OCI-LY7 (cell line): ENCODE measurements around the gene WDR82. TPM values are rescaled to one million over a fixed set of nuclear protein-coding genes. Genes with fewer than 3 reads are reported as not detected.
A peak's percentile ranks its signal among the peaks of the same experiment; 100 is the strongest.

Experiments used
- BruUV-seq: library from RNA; stranded (reverse); fragments of 400-500 nt; replicated peaks from 2 replicates; lab custom pipeline; 2021; lab: Mats Ljungman, UMichigan
- CTCF ChIA-PET: fragments of 300-600 bp; sonication (Branson Sonifier 250); formaldehyde crosslinking; loops from one replicate; lab custom pipeline; 2022; ENCODE audit warnings: antibody characterized with exemption; ENCODE audit not compliant: unreplicated experiment; lab: Charles Lee
- POLR2A ChIA-PET: fragments of 300-600 bp; sonication (Branson Sonifier 250); formaldehyde crosslinking; loops from one replicate; lab custom pipeline; 2022; ENCODE audit warnings: antibody characterized with exemption; lab: Charles Lee
- DNase-seq: peaks from one replicate; pipeline ENCODE4 v3.0.0-alpha.2; 2015; ENCODE audit warnings: low spot score
- H2AFZ ChIP-seq: fragments of 200-600 bp; sonication (generic), shearing (Covaris generic); 2 replicates; pipeline ENCODE4 v1.6.1; 2014; ENCODE audit warnings: mild to moderate bottlenecking, antibody characterized with exemption, low read length, moderate library complexity
- H3K27ac ChIP-seq: fragments of 200-600 bp; sonication (generic); 2 replicates; pipeline ENCODE4 v1.5.1; 2014; ENCODE audit warnings: mixed run types, low read depth, mild to moderate bottlenecking, moderate library complexity, low read length, inconsistent platforms; ENCODE audit not compliant: poor library complexity, severe bottlenecking
- H3K36me3 ChIP-seq: fragments of 200-600 bp; sonication (generic); 2 replicates; pipeline ENCODE4 v1.6.1; 2014; ENCODE audit warnings: mild to moderate bottlenecking, antibody characterized with exemption, low read length, moderate library complexity, mixed read lengths; ENCODE audit not compliant: insufficient read depth
- H3K4me1 ChIP-seq: fragments of 200-600 bp; sonication (generic); 2 replicates; pipeline ENCODE4 v1.5.1; 2014; ENCODE audit warnings: mild to moderate bottlenecking, low read length; ENCODE audit not compliant: insufficient read depth, poor library complexity, severe bottlenecking
- H3K4me2 ChIP-seq: fragments of 200-600 bp; sonication (generic); 2 replicates; pipeline ENCODE4 v1.6.1; 2014; ENCODE audit warnings: mild to moderate bottlenecking, low read length
- H3K4me3 ChIP-seq: fragments of 200-600 bp; sonication (generic); 2 replicates; pipeline ENCODE4 v1.5.1; 2014; ENCODE audit warnings: mild to moderate bottlenecking, low read depth, low read length; ENCODE audit not compliant: poor library complexity, severe bottlenecking
- H3K79me2 ChIP-seq: fragments of 200-600 bp; sonication (generic); 2 replicates; pipeline ENCODE4 v1.6.1; 2016; ENCODE audit warnings: low read depth, mild to moderate bottlenecking, low read length, moderate library complexity, mixed read lengths; ENCODE audit not compliant: insufficient read depth
- H3K9me2 ChIP-seq: fragments of 200-600 bp; sonication (generic); 2 replicates; pipeline ENCODE4 v1.6.1; 2016; ENCODE audit warnings: mild to moderate bottlenecking, low read length, mixed read lengths; ENCODE audit not compliant: insufficient read depth
- H3K9me3 ChIP-seq: fragments of 200-600 bp; sonication (generic); 2 replicates; pipeline ENCODE4 v1.6.1; 2014; ENCODE audit warnings: mild to moderate bottlenecking, mixed run types, low read length, mixed read lengths
- H4K20me1 ChIP-seq: fragments of 200-600 bp; sonication (generic); 2 replicates; pipeline ENCODE4 v1.6.1; 2014; ENCODE audit warnings: mild to moderate bottlenecking, antibody characterized with exemption, low read length, moderate library complexity, mixed read lengths; ENCODE audit not compliant: insufficient read depth
- CTCF ChIP-seq: fragments of 200-600 bp; sonication (generic); conservative IDR thresholded peaks from 2 replicates; pipeline ENCODE4 v1.5.1; 2014; ENCODE audit warnings: mild to moderate bottlenecking, antibody characterized with exemption, low read length, moderate library complexity, mixed read lengths
- EZH2phosphoT487 ChIP-seq: fragments of 200-600 bp; sonication (generic); IDR thresholded peaks from 2 replicates; pipeline ENCODE4 v1.6.1; 2018; ENCODE audit warnings: low read depth, borderline replicate concordance, mild to moderate bottlenecking, mixed run types, antibody characterized with exemption, low read length, moderate library complexity, mixed read lengths
- intact Hi-C: fragments of 100-400 bp; cut with micrococcal nuclease; formaldehyde crosslinking; loops from one replicate; pipeline ENCODE4 v1.10.0; 2022; ENCODE audit not compliant: unreplicated experiment
- total RNA-seq, 2 experiments: library from RNA; depleted of rRNA in 1 of 2; stranded (reverse); fragments of >200 nt in 1 of 2; shearing (Covaris generic) in 1 of 2; gene quantifications; 2 replicates each; pipeline ENCODE4 v1.2.3, GENCODE V29; 2014 to 2022

WDR82 gene
- total RNA-seq, 2 experiments from 2014 or later = 38.5 to 67.9 TPM

GRCh38 chr3:52302426-52303145 is 24.1 kb upstream of the WDR82 start:
- Histone ChIP-seq H3K4me1 (no peaks in the 10 kb centered on the region), H2AFZ (no peak overlapping the region), H3K36me3 (no peaks in the 10 kb centered on the region), H3K79me2 (no peaks in the 10 kb centered on the region), H3K27ac (no peak overlapping the region), H3K9me2 (no peaks in the 10 kb centered on the region), H3K4me3 (no peak overlapping the region), H3K9me3 (no peaks in the 10 kb centered on the region), H4K20me1 (no peaks in the 10 kb centered on the region), H3K4me2 (no peak overlapping the region)
- CTCF ChIA-PET = no interaction called here
- 0 out of 2 replicates have a peak, but pooled peaks have one; percentile 23 for TF ChIP-seq CTCF
- no peak for TF ChIP-seq EZH2phosphoT487
- POLR2A ChIA-PET = no interaction called here
- intact Hi-C loops = no loop called here
- no peak for DNase-seq
- BruUV-seq = no TSS peak

GRCh38 chr3:52299879-52300611 is 21.6 kb upstream of the WDR82 start:
- Histone ChIP-seq H3K4me3 (no peak overlapping the region), H2AFZ (no peak overlapping the region), H3K79me2 (no peaks in the 10 kb centered on the region), H3K27ac (no peak overlapping the region), H3K9me3 (no peaks in the 10 kb centered on the region), H3K4me2 (no peak overlapping the region), H3K9me2 (no peaks in the 10 kb centered on the region), H3K4me1 (no peaks in the 10 kb centered on the region), H4K20me1 (no peaks in the 10 kb centered on the region), H3K36me3 (no peaks in the 10 kb centered on the region)
- BruUV-seq = no TSS peak
- intact Hi-C loops = no loop called here
- ChIA-PET CTCF (no interaction called here), POLR2A (no interaction called here)
- TF ChIP-seq EZH2phosphoT487 (no peak), CTCF (no peak)
- DNase-seq = peak; percentile 17
